Hepatocyte (in vitro differentiated cells): ENCODE results near the gene PPAT.

ENCODE experiments used
- CTCF ChIP-seq: fragments of 200-600 bp; sonication (generic); IDR thresholded peaks from 2 replicates; pipeline ENCODE4 v1.5.1; 2016; ENCODE audit warnings: antibody characterized with exemption, mild to moderate bottlenecking; ENCODE audit not compliant: poor library complexity
- EZH2 ChIP-seq: fragments of 200-600 bp; sonication (generic); IDR thresholded peaks from 2 replicates; pipeline ENCODE4 v1.6.1; 2016; ENCODE audit warnings: antibody characterized with exemption, mild to moderate bottlenecking, borderline replicate concordance
- EZH2phosphoT487 ChIP-seq: fragments of 200-600 bp; sonication (generic); IDR thresholded peaks from one replicate; pipeline ENCODE4 v1.6.1; 2018; ENCODE audit warnings: antibody characterized with exemption, mild to moderate bottlenecking, low read depth, moderate library complexity; ENCODE audit not compliant: unreplicated experiment, severe bottlenecking

DNA sequence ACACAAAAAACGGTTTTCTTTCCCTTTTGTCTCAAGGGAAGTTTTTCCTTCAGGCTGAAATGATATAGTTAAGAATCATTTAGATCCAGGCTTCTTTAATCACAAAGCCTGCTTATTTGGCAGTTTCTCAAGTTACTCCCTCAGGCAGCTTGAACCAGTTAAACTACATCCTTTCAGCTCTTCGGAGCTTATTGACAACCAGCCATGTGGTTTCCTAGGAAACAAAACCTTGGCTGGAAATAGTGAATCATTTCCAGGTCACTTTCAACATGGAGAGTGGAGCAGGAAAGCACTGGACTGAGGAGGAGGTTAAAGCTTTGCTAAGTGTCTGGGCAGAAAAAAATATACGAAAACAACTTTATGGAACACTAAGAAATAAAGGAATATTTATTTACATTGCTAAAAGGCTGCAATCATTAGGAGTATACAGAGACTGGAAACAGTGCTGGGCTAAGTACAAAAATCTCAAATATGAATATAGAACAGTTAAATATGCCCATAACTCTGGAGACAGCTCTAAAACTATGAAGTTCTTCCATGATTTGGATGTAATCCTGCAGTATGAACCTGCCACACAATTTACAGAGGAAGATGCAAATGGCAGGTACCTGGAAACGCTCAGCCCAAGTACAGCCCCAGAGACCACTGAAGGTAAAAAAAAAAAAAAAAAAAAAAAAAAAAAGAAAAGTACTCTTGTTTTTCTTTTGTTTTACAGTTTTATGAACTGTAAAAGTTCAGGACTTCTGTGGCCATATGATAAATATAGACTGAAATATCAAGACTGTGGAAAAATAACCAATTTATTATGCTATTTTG is 25.0 kb downstream of the PPAT start:
- TF ChIP-seq CTCF (no peak), EZH2 (no peak), EZH2phosphoT487 (no peak)
